ENCODE measurements around the gene CHTOP.

Gene CHTOP

GRCh38 chr1:153610334-153610733, 23.5 kb upstream of the CHTOP start:
- Histone ChIP-seq H3K9me3 (ENCODE audit: insufficient read depth, low read depth, low read length) (no peaks in the 10 kb centered on the region), H2BK12ac (ENCODE audit: low read length) (peak overlapping the region; percentile 67), H3K79me1 (ENCODE audit: low read length) (peaks cover 34% of the 10 kb centered on the region), H3K14ac (ENCODE audit: low read length) (no peak overlapping the region), H3K79me2 (ENCODE audit: control insufficient read depth, insufficient read depth, low read length, poor library complexity) (peaks cover 3% of the 10 kb centered on the region), H2AFZ (ENCODE audit: insufficient read depth, low read length, poor library complexity) (no peak overlapping the region), H3K4ac (ENCODE audit: low read depth, low read length) (no peak overlapping the region), H3K4me3 (ENCODE audit: low read depth, low read length) (no peak overlapping the region), H3K9ac (ENCODE audit: low read length) (no peak overlapping the region), H2BK5ac (ENCODE audit: low read depth, low read length, poor library complexity) (peak overlapping the region; percentile 38), H3K4me1 (ENCODE audit: control insufficient read depth in 1 of 2, insufficient read depth in 2 of 2, low read length in 2 of 2) (peaks cover 49 to 53% of the 10 kb centered on the region in 2 experiments), H3K4me2 (ENCODE audit: low read length) (no peak overlapping the region), H2AK5ac (ENCODE audit: low read length) (no peak overlapping the region), H4K8ac (ENCODE audit: low read depth, low read length) (no peak overlapping the region), H3K18ac (ENCODE audit: low read length) (no peak overlapping the region), H2BK120ac (ENCODE audit: insufficient read depth, low read length, poor library complexity) (no peak overlapping the region), H3K27me3 (ENCODE audit: insufficient read depth, low read length) (no peaks in the 10 kb centered on the region), H3K23ac (ENCODE audit: low read length) (no peak overlapping the region), H3K27ac (ENCODE audit: low read depth, low read length) (peak overlapping the region; percentile 65), H3K36me3 (ENCODE audit: control insufficient read depth in 1 of 2, insufficient read depth in 2 of 2, low read length in 2 of 2) (no peaks in the 10 kb centered on the region), H4K12ac (ENCODE audit: low read depth, low read length) (no peak overlapping the region), H4K91ac (ENCODE audit: low read depth, low read length) (peak overlapping the region; percentile 17)
- no CpG with 5 or more reads among the region's 4 CpGs for WGBS (ENCODE audit: extremely low coverage, insufficient coverage, insufficient read length)
- peak; percentile 46 to 48 for DNase-seq

- Histone ChIP-seq H3K27ac (ENCODE audit: low read depth, low read length) (no peak overlapping the region), H2BK12ac (ENCODE audit: low read length) (peak overlapping the region; percentile 52), H4K91ac (ENCODE audit: low read depth, low read length) (peak overlapping the region; percentile 27), H3K4ac (ENCODE audit: low read depth, low read length) (no peak overlapping the region), H3K14ac (ENCODE audit: low read length) (no peak overlapping the region), H4K8ac (ENCODE audit: low read depth, low read length) (no peak overlapping the region), H3K79me1 (ENCODE audit: low read length) (peaks cover 34% of the 10 kb centered on the region), H3K27me3 (ENCODE audit: insufficient read depth, low read length) (no peaks in the 10 kb centered on the region), H3K4me3 (ENCODE audit: low read depth, low read length) (no peak overlapping the region), H2AFZ (ENCODE audit: insufficient read depth, low read length, poor library complexity) (no peak overlapping the region), H3K36me3 (ENCODE audit: control insufficient read depth in 1 of 2, insufficient read depth in 2 of 2, low read length in 2 of 2) (no peaks in the 10 kb centered on the region), H2BK5ac (ENCODE audit: low read depth, low read length, poor library complexity) (no peak overlapping the region), H3K4me1 (ENCODE audit: control insufficient read depth in 1 of 2, insufficient read depth in 2 of 2, low read length in 2 of 2) (peaks cover 50 to 53% of the 10 kb centered on the region in 2 experiments), H2BK120ac (ENCODE audit: insufficient read depth, low read length, poor library complexity) (peak overlapping the region; percentile 26), H3K9me3 (ENCODE audit: insufficient read depth, low read depth, low read length) (no peaks in the 10 kb centered on the region), H3K79me2 (ENCODE audit: control insufficient read depth, insufficient read depth, low read length, poor library complexity) (peaks cover 3% of the 10 kb centered on the region), H2AK5ac (ENCODE audit: low read length) (no peak overlapping the region), H4K12ac (ENCODE audit: low read depth, low read length) (no peak overlapping the region), H3K23ac (ENCODE audit: low read length) (no peak overlapping the region), H3K4me2 (ENCODE audit: low read length) (no peak overlapping the region), H3K9ac (ENCODE audit: low read length) (no peak overlapping the region), H3K18ac (ENCODE audit: low read length) (peak overlapping the region; percentile 12)
- no CpG with 5 or more reads among the region's 7 CpGs for WGBS (ENCODE audit: extremely low coverage, insufficient coverage, insufficient read length)
- DNase-seq, result no peak
These were observed 23.0 kb upstream of the CHTOP start for GRCh38 chr1:153610811-153611301.

- Histone ChIP-seq H3K14ac (ENCODE audit: low read length) (no peak overlapping the region), H3K9ac (ENCODE audit: low read length) (no peak overlapping the region), H3K27ac (ENCODE audit: low read depth, low read length) (no peak overlapping the region), H3K4ac (ENCODE audit: low read depth, low read length) (no peak overlapping the region), H3K36me3 (ENCODE audit: control insufficient read depth in 1 of 2, insufficient read depth in 2 of 2, low read length in 2 of 2) (no peaks in the 10 kb centered on the region), H2BK12ac (ENCODE audit: low read length) (no peak overlapping the region), H2BK120ac (ENCODE audit: insufficient read depth, low read length, poor library complexity) (no peak overlapping the region), H4K12ac (ENCODE audit: low read depth, low read length) (no peak overlapping the region), H2BK5ac (ENCODE audit: low read depth, low read length, poor library complexity) (no peak overlapping the region), H3K4me3 (ENCODE audit: low read depth, low read length) (no peak overlapping the region), H3K79me1 (ENCODE audit: low read length) (peaks cover 36% of the 10 kb centered on the region), H3K9me3 (ENCODE audit: insufficient read depth, low read depth, low read length) (no peaks in the 10 kb centered on the region), H2AFZ (ENCODE audit: insufficient read depth, low read length, poor library complexity) (no peak overlapping the region), H3K27me3 (ENCODE audit: insufficient read depth, low read length) (no peaks in the 10 kb centered on the region), H2AK5ac (ENCODE audit: low read length) (no peak overlapping the region), H4K91ac (ENCODE audit: low read depth, low read length) (peak overlapping the region; percentile 67), H3K4me1 (ENCODE audit: control insufficient read depth in 1 of 2, insufficient read depth in 2 of 2, low read length in 2 of 2) (peaks cover 55 to 58% of the 10 kb centered on the region in 2 experiments), H3K18ac (ENCODE audit: low read length) (no peak overlapping the region), H4K8ac (ENCODE audit: low read depth, low read length) (no peak overlapping the region), H3K79me2 (ENCODE audit: control insufficient read depth, insufficient read depth, low read length, poor library complexity) (peaks cover 3% of the 10 kb centered on the region), H3K4me2 (ENCODE audit: low read length) (no peak overlapping the region), H3K23ac (ENCODE audit: low read length) (no peak overlapping the region)
- no peak for DNase-seq
- WGBS (ENCODE audit: extremely low coverage, insufficient coverage, insufficient read length), result no CpG with 5 or more reads among the region's 1 CpG
These were observed 22.5 kb upstream of the CHTOP start for GRCh38 chr1:153611356-153611755.

- no peak overlapping the region for H3K9ac ChIP-seq (ENCODE audit: low read length)
- H2BK120ac ChIP-seq (ENCODE audit: insufficient read depth, low read length, poor library complexity), result peak overlapping the region; percentile 25
- H3K27ac ChIP-seq (ENCODE audit: low read depth, low read length), result no peak overlapping the region
- no peak overlapping the region for H4K12ac ChIP-seq (ENCODE audit: low read depth, low read length)
- H3K79me1 ChIP-seq (ENCODE audit: low read length), result peaks cover 39% of the 10 kb centered on the region
- no peak for DNase-seq
- peak overlapping the region; percentile 62 for H3K18ac ChIP-seq (ENCODE audit: low read length)
- no peak overlapping the region for H2BK5ac ChIP-seq (ENCODE audit: low read depth, low read length, poor library complexity)
- H4K91ac ChIP-seq (ENCODE audit: low read depth, low read length), result peak overlapping the region; percentile 67
- no peak overlapping the region for H3K4me3 ChIP-seq (ENCODE audit: low read depth, low read length)
- peak overlapping the region; percentile 72 for H2BK12ac ChIP-seq (ENCODE audit: low read length)
- H3K4ac ChIP-seq (ENCODE audit: low read depth, low read length), result peak overlapping the region; percentile 9
- peaks cover 3% of the 10 kb centered on the region for H3K79me2 ChIP-seq (ENCODE audit: control insufficient read depth, insufficient read depth, low read length, poor library complexity)
- no peak overlapping the region for H3K23ac ChIP-seq (ENCODE audit: low read length)
- H2AK5ac ChIP-seq (ENCODE audit: low read length), result peak overlapping the region; percentile 89
- no peak overlapping the region for H3K4me2 ChIP-seq (ENCODE audit: low read length)
- H4K8ac ChIP-seq (ENCODE audit: low read depth, low read length), result no peak overlapping the region
- H3K27me3 ChIP-seq (ENCODE audit: insufficient read depth, low read length), result no peaks in the 10 kb centered on the region
- WGBS (ENCODE audit: extremely low coverage, insufficient coverage, insufficient read length), result no CpG with 5 or more reads among the region's 11 CpGs
- H3K4me1 ChIP-seq (ENCODE audit: control insufficient read depth in 1 of 2, insufficient read depth in 2 of 2, low read length in 2 of 2), result peaks cover 57 to 65% of the 10 kb centered on the region in 2 experiments
- no peaks in the 10 kb centered on the region for H3K36me3 ChIP-seq (ENCODE audit: control insufficient read depth in 1 of 2, insufficient read depth in 2 of 2, low read length in 2 of 2)
- peak overlapping the region; percentile 53 for H3K14ac ChIP-seq (ENCODE audit: low read length)
- H3K9me3 ChIP-seq (ENCODE audit: insufficient read depth, low read depth, low read length), result no peaks in the 10 kb centered on the region
- no peak overlapping the region for H2AFZ ChIP-seq (ENCODE audit: insufficient read depth, low read length, poor library complexity)
These were observed 21.6 kb upstream of the CHTOP start for GRCh38 chr1:153612111-153612754.

Data from trophoblast cell (in vitro differentiated cells and primary cell).